Measurements from ENCODE around the gene SLC30A1.

Gene SLC30A1

GRCh38 chr1:211522804-211523203 is 56.2 kb downstream of the SLC30A1 start:
- Histone ChIP-seq H3K4me2 (ENCODE audit: low read length) (no peak overlapping the region), H3K27ac (ENCODE audit: low read depth, low read length, poor library complexity, severe bottlenecking) (no peak overlapping the region), H3K9me2 (ENCODE audit: low read depth, low read length) (no peaks in the 10 kb centered on the region), H3K79me2 (ENCODE audit: insufficient read depth, low read length) (no peaks in the 10 kb centered on the region), H4K20me1 (ENCODE audit: insufficient read depth, low read length) (no peaks in the 10 kb centered on the region), H3K9ac (ENCODE audit: low read length) (no peak overlapping the region), H3K4me1 (ENCODE audit: insufficient read depth, low read length, severe bottlenecking) (no peaks in the 10 kb centered on the region), H3K27me3 (ENCODE audit: insufficient read depth, low read length) (peaks cover 3% of the 10 kb centered on the region; the same call in 1 of the 2 replicates), H3F3A (ENCODE audit: insufficient read depth, low read length) (no peaks in the 10 kb centered on the region), H3K4me3 (ENCODE audit: low read depth, low read length, poor library complexity, severe bottlenecking) (no peak overlapping the region), H3K9me3 (ENCODE audit: low read length) (no peaks in the 10 kb centered on the region), H3K36me3 (ENCODE audit: insufficient read depth, low read length) (no peaks in the 10 kb centered on the region), H2AFZ (ENCODE audit: low read length) (no peak overlapping the region)
- no peak for TF ChIP-seq CTCF (IDR thresholded peaks at IDR 0.05; ENCODE audit: low read length)
- TF ChIP-seq EZH2 (IDR thresholded peaks at IDR 0.05; ENCODE audit: borderline replicate concordance, low read length) = no peak

Measured in OCI-LY1 (cell line).